Omental fat pad (tissue), 4 donors: ENCODE results near the gene C19orf53. TPM values are rescaled to one million over a fixed set of nuclear protein-coding genes. Genes with fewer than 3 reads are reported as not detected.
"Not testable (repeated sequence)": the region's sequence is repeated elsewhere in the genome, so short reads cannot be mapped to it uniquely, and the experiment has no call there.

Experiments
- ATAC-seq: fragments of 150-250 bp; one replicate; pipeline ENCODE4 v1.9.1; 2016; ENCODE audit warnings: mild to moderate bottlenecking, moderate library complexity; ENCODE audit not compliant: low FRiP score
- DNase-seq: peaks from one replicate; pipeline ENCODE4 v3.0.0-alpha.2; 2019; ENCODE audit warnings: low spot score
- total RNA-seq, 4 donors: library from RNA; depleted of rRNA; stranded (reverse); fragments of >200 nt; gene quantifications; one replicate each; pipeline ENCODE4 v1.1.0, GENCODE V29; 2016
- TF ChIP-seq, protein P1 (sequence below), 3 donors: fragments of 450-650 bp; IDR thresholded peaks; one replicate each; pipeline ENCODE4 v1.5.1; 2016 to 2017; ENCODE audit warnings: antibody characterized with exemption in 3 of 3, mild to moderate bottlenecking in 3 of 3, moderate library complexity in 2 of 3

The C19orf53 gene
- total RNA-seq, 4 donors from 2014 or later, result 135 to 206 (median 170) TPM

DNA sequence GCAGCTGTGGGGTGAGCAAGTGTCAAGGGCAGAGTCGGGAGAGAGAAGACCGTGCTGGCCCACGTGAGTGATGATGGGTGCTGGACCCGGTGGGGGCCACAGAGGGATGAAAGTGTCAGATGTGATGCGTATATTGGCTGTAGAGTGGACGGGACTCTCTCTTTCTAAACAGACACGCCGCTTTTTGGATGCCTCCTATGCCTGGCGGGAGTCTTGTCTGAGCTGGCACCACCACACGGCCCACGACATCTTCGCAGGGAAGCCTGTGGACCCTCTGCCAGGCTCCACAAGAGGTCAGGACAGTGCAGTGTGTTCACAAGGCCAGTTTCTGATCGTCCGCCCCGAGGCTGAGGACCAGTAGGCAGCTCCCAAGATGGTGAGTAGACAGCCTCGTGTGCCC, 22.8 kb upstream of the C19orf53 start:
- DNase-seq (no peak), ATAC-seq (no peak)
- TF ChIP-seq, protein P1, sequence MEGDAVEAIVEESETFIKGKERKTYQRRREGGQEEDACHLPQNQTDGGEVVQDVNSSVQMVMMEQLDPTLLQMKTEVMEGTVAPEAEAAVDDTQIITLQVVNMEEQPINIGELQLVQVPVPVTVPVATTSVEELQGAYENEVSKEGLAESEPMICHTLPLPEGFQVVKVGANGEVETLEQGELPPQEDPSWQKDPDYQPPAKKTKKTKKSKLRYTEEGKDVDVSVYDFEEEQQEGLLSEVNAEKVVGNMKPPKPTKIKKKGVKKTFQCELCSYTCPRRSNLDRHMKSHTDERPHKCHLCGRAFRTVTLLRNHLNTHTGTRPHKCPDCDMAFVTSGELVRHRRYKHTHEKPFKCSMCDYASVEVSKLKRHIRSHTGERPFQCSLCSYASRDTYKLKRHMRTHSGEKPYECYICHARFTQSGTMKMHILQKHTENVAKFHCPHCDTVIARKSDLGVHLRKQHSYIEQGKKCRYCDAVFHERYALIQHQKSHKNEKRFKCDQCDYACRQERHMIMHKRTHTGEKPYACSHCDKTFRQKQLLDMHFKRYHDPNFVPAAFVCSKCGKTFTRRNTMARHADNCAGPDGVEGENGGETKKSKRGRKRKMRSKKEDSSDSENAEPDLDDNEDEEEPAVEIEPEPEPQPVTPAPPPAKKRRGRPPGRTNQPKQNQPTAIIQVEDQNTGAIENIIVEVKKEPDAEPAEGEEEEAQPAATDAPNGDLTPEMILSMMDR (IDR thresholded peaks at IDR 0.05), result no peak

DNA sequence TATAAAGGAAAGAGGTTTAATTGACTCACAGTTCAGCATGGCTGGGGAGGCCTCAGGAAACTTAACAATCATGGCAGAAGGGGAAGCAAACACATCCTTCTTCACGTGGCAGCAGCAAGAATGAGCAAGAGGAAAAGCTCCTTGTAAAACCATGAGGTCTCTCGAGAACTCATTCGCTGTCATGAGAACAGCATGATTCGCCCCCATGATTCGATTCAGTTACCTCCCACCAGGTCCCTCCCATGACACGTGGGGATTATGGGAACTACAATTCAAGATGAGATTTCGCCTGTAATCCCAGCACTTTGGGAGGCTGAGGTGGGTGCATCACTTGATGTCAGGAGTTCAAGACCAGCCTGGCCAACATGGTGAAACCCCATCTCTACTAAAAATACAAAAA, 20.6 kb upstream of the C19orf53 start:
- ATAC-seq, DNase-seq: not testable (repeated sequence)

DNA sequence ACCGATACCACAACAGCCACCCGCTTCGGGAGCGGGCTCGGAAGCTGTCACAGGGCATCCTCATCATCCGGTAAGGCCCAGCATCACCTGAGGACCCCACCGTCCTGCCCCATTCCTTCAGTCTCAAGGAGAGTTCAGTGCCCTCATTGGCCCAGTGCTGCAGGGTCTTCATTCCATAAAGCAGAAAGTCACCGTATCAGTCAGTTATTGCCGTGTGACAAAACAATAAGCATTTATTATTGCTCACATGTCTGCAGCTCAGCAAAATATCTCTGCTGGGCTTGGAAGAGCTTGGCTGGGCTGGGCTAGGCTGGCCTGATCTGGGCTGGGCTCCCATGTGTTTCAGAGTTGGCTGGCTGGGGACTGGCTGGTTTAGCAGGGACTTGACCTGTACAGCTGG, 18.0 kb upstream of the C19orf53 start:
- ATAC-seq, result no peak
- TF ChIP-seq, protein P1 (IDR thresholded peaks at IDR 0.05), result no peak
- no peak for DNase-seq

DNA sequence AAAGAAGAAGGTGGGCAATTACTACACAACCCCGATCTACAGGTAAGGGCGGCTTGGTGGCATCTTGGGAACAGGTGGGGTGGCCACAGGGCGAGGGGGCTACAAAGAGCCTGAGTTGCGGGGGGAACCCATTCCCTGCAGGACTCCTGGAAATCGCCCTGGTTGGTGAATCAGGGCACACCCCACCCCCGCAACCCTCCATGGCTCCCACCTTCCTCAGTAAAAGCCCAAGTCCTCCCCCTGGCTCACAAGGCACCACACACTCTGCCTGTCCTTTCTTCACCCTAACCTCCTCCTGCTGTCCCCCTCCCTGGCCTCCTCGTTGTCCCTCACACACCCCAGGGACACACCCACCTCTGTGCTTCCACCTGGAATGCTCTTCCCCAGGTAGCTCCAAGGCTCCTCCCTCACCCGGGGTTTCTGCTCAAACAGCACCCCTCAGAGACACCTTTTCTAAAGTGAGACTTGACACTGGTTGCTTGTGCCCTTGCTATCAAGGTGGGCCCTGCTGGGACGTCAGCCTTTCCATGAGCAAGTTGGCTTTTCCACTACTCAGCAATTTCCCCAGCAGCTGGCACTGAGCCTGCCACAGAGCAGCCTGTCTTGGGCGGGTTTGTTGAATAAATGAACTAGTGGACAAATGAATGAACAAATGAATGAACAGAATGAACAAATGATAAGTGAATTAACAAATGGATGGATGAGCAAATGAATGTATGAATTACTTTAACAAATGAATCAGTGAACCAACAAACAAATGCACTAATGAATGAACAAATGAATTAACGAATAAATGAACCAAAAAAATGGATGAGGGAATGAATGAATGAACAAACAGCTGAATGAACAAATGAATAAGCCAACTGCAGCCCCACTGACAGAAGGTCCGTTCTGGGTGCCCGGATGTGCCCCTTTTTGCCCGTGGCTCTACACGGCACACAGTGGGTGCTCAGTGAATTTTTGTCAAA, 16.2 kb upstream of the C19orf53 start:
- no peak for ATAC-seq
- no peak for DNase-seq
- TF ChIP-seq, protein P1 (IDR thresholded peaks at IDR 0.05), result no peak

DNA sequence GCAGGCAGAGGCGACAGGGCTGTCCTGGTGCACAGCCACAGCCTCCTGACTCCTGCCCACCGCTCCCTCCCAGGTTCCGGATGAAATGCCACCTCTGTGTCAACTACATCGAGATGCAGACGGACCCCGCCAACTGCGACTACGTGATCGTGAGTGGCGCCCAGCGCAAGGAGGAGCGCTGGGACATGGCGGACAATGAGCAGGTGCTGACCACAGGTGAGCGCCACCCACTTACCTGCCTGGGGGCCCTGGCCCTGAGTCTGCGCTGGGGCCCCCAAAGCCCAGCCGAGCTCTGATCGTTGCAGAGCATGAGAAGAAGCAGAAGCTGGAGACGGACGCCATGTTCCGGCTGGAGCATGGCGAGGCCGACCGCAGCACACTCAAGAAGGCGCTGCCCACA, 15.5 kb upstream of the C19orf53 start:
- TF ChIP-seq, protein P1 (IDR thresholded peaks at IDR 0.05), result no peak
- ATAC-seq, result no peak
- no peak for DNase-seq

DNA sequence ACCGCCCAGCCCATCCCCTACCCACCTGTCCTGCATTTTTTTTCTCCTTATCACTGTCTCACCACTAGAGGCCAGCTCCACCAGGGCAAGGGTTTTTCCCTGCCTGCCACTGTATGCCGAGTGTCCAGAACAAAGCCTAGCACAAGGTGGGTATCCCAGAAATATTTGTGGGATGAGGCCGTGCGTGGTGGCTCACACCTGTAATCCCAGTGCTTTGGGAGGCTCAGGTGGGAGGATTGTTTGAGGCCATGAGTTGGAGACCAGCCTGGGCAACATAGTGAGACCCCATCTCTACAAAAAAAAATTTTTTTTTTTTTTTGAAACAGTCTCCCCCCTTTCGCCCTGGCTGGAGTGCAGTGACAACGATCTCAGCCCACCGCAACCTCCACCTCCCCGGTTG, 12.8 kb upstream of the C19orf53 start:
- no peak for DNase-seq
- TF ChIP-seq, protein P1 (IDR thresholded peaks at IDR 0.05), result no peak
- no peak for ATAC-seq

DNA sequence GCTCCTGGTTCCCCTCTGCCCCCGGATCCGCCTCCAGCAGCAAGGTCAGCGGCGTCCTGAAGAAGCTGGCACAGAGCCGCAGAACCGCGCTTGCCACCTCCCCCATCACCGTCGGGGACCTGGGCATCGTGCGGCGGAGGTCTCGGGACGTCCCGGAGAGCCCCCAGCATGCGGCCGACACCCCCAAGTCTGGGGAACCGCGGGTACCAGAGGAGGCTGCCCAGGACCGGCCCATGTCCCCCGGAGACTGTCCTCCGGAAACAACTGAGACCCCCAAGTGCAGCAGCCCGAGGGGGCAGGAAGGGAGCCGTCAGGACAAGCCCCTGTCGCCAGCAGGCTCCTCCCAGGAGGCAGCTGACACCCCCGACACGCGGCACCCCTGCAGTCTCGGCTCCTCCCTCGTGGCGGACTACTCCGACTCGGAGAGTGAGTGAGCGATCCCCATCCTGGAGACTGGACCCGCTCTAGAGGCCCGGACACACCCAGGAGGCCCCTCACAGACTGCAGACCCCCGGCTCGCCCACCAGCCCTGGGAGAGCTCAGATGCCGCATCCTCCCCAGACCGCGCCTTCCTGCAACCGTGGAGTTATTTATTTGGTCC, 11.5 kb upstream of the C19orf53 start:
- DNase-seq (no peak), ATAC-seq (no peak)
- TF ChIP-seq, protein P1 (IDR thresholded peaks at IDR 0.05), result no peak
